ENCODE data around the gene CNGA3. TPM values are rescaled to one million over a fixed set of nuclear protein-coding genes. Genes with fewer than 3 reads are reported as not detected.

CNGA3 gene
- total RNA-seq, 1 experiment from 2014 or later = not detected

DNA sequence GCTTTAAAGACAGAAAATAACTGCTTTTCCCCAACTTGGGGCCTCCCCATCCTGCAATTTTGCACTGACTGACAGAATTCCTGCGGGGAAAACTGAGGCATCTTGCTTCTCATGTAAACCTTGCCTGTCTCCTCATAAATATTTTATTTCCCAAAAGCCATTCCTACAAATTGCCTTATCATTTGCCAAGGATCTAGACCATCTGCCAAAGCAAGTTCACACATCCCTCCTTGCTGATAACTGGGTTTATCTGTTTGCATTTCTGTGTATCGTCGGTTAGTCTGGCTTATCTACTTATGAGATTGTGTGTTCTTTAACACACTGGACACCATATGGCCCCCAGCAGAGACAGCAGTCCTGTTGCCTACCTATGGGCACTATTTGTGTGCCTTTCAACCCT, 3.0 kb upstream of the CNGA3 start:
- Histone ChIP-seq H3K36me3 (ENCODE audit: low read depth, low read length) (no peaks in the 10 kb centered on the region), H3K79me2 (ENCODE audit: low read length) (no peaks in the 10 kb centered on the region), H3F3A (ENCODE audit: low read length, unreplicated experiment) (no peaks in the 10 kb centered on the region), H3K4me1 (ENCODE audit: insufficient read depth, low read length) (no peaks in the 10 kb centered on the region), H3K9me3 (ENCODE audit: low read length) (no peaks in the 10 kb centered on the region), H4K20me1 (ENCODE audit: low read length) (no peaks in the 10 kb centered on the region), H3K9ac (ENCODE audit: low read length) (no peak overlapping the region), H2AFZ (ENCODE audit: low read length) (no peak overlapping the region), H3K9me2 (replicated peaks; ENCODE audit: low read length) (no peaks in the 10 kb centered on the region), H3K27ac (ENCODE audit: low read length) (no peak overlapping the region), H3K27me3 (ENCODE audit: low read length) (0 out of 2 replicates have a peak, but pooled peaks cover 5% of the 10 kb centered on the region), H3K4me2 (ENCODE audit: low read length) (no peak overlapping the region), H3K4me3 (ENCODE audit: low read length) (no peak overlapping the region)
- TF ChIP-seq EZH2phosphoT487 (IDR thresholded peaks at IDR 0.05; ENCODE audit: borderline replicate concordance, low read length) = no peak
- TF ChIP-seq, protein P1, sequence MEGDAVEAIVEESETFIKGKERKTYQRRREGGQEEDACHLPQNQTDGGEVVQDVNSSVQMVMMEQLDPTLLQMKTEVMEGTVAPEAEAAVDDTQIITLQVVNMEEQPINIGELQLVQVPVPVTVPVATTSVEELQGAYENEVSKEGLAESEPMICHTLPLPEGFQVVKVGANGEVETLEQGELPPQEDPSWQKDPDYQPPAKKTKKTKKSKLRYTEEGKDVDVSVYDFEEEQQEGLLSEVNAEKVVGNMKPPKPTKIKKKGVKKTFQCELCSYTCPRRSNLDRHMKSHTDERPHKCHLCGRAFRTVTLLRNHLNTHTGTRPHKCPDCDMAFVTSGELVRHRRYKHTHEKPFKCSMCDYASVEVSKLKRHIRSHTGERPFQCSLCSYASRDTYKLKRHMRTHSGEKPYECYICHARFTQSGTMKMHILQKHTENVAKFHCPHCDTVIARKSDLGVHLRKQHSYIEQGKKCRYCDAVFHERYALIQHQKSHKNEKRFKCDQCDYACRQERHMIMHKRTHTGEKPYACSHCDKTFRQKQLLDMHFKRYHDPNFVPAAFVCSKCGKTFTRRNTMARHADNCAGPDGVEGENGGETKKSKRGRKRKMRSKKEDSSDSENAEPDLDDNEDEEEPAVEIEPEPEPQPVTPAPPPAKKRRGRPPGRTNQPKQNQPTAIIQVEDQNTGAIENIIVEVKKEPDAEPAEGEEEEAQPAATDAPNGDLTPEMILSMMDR (conservative IDR thresholded peaks at IDR 0.05; ENCODE audit: low read depth, low read length) = no peak
- no peak for TF ChIP-seq EZH2 (IDR thresholded peaks at IDR 0.05; ENCODE audit: low read length, unreplicated experiment)
- BruUV-seq (replicated peaks) = no TSS peak
- DNase-seq (no peak), ATAC-seq (no peak)
- intact Hi-C loops (cut with micrococcal nuclease) = no loop called here
- CTCF ChIA-PET = no interaction called here
- POLR2A ChIA-PET (ENCODE audit: unreplicated experiment) = no interaction called here

DNA sequence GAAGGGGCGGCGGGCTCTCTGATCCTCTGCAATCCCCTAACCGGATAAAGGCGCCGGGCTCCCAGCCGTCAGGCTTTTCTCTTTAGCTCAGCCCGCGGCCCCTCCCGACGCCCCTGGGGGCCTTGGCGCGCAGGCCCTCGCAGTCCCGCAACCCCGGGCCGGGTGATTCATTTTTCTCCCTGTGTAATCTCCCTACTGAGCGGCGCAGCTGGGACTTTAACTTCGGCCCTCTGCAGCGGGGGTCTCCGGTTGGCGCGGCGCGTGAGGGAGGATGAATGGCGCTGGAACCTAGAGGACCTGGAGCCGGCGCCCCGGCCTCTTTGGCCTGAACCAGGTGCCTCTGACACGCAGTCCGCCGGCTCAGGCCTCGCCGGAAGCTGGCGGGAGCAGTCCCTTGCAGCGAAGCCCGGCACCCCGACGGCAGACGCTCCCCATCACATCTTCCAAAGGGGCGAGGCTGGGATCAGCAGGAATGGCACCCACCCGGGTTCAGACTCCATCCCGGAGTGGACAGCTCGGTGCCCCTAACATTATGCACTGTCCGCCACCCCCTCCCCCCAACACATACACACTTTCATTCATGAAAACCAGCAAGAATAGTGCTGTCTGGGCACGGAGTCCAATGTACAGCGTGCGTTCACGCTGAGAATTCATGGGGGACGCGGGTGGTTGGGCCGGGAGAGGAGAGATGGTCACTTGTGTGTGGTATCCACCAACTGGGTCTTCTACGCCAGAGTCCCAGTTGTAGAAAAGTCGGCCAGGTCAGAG, 1.2 kb downstream of the CNGA3 start:
- no peaks in the 10 kb centered on the region for H3K9me2 ChIP-seq (replicated peaks; ENCODE audit: low read length)
- 0 out of 2 replicates have a peak, but pooled peaks cover 5% of the 10 kb centered on the region for H3K27me3 ChIP-seq (ENCODE audit: low read length)
- no peak overlapping the region for H3K4me2 ChIP-seq (ENCODE audit: low read length)
- H3F3A ChIP-seq (ENCODE audit: low read length, unreplicated experiment) = no peaks in the 10 kb centered on the region
- no peak overlapping the region for H3K4me3 ChIP-seq (ENCODE audit: low read length)
- H3K79me2 ChIP-seq (ENCODE audit: low read length) = no peaks in the 10 kb centered on the region
- H3K4me1 ChIP-seq (ENCODE audit: insufficient read depth, low read length) = no peaks in the 10 kb centered on the region
- CTCF ChIA-PET = no interaction called here
- intact Hi-C loops (cut with micrococcal nuclease) = no loop called here
- TF ChIP-seq EZH2 (IDR thresholded peaks at IDR 0.05; ENCODE audit: low read length, unreplicated experiment) (no peak), EZH2phosphoT487 (IDR thresholded peaks at IDR 0.05; ENCODE audit: borderline replicate concordance, low read length) (no peak)
- TF ChIP-seq, protein P1 (conservative IDR thresholded peaks at IDR 0.05; ENCODE audit: low read depth, low read length) = no peak
- ATAC-seq (no peak), DNase-seq (no peak)
- H3K27ac ChIP-seq (ENCODE audit: low read length) = no peak overlapping the region
- no peak overlapping the region for H2AFZ ChIP-seq (ENCODE audit: low read length)
- H4K20me1 ChIP-seq (ENCODE audit: low read length) = no peaks in the 10 kb centered on the region
- POLR2A ChIA-PET (ENCODE audit: unreplicated experiment) = no interaction called here
- H3K9ac ChIP-seq (ENCODE audit: low read length) = no peak overlapping the region
- H3K9me3 ChIP-seq (ENCODE audit: low read length) = no peaks in the 10 kb centered on the region
- H3K36me3 ChIP-seq (ENCODE audit: low read depth, low read length) = no peaks in the 10 kb centered on the region
- BruUV-seq (replicated peaks) = no TSS peak

DNA sequence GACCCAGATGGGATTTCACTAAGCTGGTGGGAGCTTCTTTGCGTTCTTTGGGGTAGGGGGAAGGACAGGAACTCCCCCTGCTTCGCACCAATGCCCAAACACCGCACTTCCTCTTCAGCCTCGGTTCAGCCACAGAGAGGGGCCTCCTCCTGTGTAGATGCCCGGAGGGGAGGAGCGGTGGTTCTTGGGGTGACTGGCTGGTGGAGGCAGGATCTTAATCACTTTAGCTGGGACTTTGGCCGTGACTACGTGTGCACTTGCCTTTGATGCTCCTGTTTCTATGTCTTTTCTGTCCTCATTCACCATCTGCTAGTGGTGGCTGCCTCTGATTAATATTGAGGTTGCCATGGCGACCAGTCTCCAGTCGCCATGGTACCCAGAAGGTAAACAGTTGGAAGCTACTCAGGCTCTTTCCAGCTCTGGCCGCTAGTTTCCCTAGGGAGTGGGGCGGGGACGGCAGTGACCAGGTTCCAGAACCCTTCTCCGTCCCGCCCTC, 1.9 kb downstream of the CNGA3 start:
- Histone ChIP-seq H3K79me2 (ENCODE audit: low read length) (no peaks in the 10 kb centered on the region), H3F3A (ENCODE audit: low read length, unreplicated experiment) (no peaks in the 10 kb centered on the region), H4K20me1 (ENCODE audit: low read length) (no peaks in the 10 kb centered on the region), H3K4me3 (ENCODE audit: low read length) (no peak overlapping the region), H3K9ac (ENCODE audit: low read length) (no peak overlapping the region), H3K4me2 (ENCODE audit: low read length) (no peak overlapping the region), H3K9me3 (ENCODE audit: low read length) (no peaks in the 10 kb centered on the region), H3K27ac (ENCODE audit: low read length) (no peak overlapping the region), H3K36me3 (ENCODE audit: low read depth, low read length) (no peaks in the 10 kb centered on the region), H3K9me2 (replicated peaks; ENCODE audit: low read length) (no peaks in the 10 kb centered on the region), H3K27me3 (ENCODE audit: low read length) (0 out of 2 replicates have a peak, but pooled peaks cover 5% of the 10 kb centered on the region), H3K4me1 (ENCODE audit: insufficient read depth, low read length) (no peaks in the 10 kb centered on the region), H2AFZ (ENCODE audit: low read length) (no peak overlapping the region)
- no peak for TF ChIP-seq EZH2phosphoT487 (IDR thresholded peaks at IDR 0.05; ENCODE audit: borderline replicate concordance, low read length)
- TF ChIP-seq, protein P1 (conservative IDR thresholded peaks at IDR 0.05; ENCODE audit: low read depth, low read length) = no peak
- no peak for TF ChIP-seq EZH2 (IDR thresholded peaks at IDR 0.05; ENCODE audit: low read length, unreplicated experiment)
- ChIA-PET POLR2A (ENCODE audit: unreplicated experiment) (no interaction called here), CTCF (no interaction called here)
- ATAC-seq (no peak), DNase-seq (no peak)
- no TSS peak for BruUV-seq (replicated peaks)
- intact Hi-C loops (cut with micrococcal nuclease) = no loop called here

Measured in PC-3 (cell line).